GM12878 (cell line): Measurements from ENCODE around the gene ARPP21. TPM values are rescaled to one million over a fixed set of nuclear protein-coding genes. Genes with fewer than 3 reads are reported as not detected.

Experiments used
- ATAC-seq: fragments of 200-7000 bp; cut with Tn5 transposase; 3 replicates; pipeline ENCODE4 v1.9.1; 2020; ENCODE audit warnings: mild to moderate bottlenecking, moderate library complexity
- BruUV-seq: library from RNA; stranded (reverse); fragments of 400-500 nt; replicated peaks from 2 replicates; lab custom pipeline; 2021; lab: Mats Ljungman, UMichigan
- CTCF ChIA-PET: fragments of 300-600 bp; sonication (Branson Sonifier 250); formaldehyde crosslinking; extraction: SDS; loops from one replicate; lab custom pipeline; 2021; ENCODE audit warnings: inconsistent platforms; lab: Yijun Ruan, JAX
- POLR2A ChIA-PET: fragments of 350-600 bp; formaldehyde crosslinking; extraction: SDS; loops from one replicate; lab custom pipeline; 2021; ENCODE audit warnings: inconsistent platforms; lab: Charles Lee
- RAD21 ChIA-PET: fragments of 300-600 bp; sonication (Branson Sonifier 250); formaldehyde crosslinking; loops from one replicate; lab custom pipeline; 2023; ENCODE audit warnings: antibody characterized with exemption; ENCODE audit not compliant: unreplicated experiment; lab: Charles Lee
- SMC1A ChIA-PET: fragments of 300-600 bp; sonication (Branson Sonifier 250); formaldehyde crosslinking; loops from one replicate; lab custom pipeline; 2023; ENCODE audit not compliant: unreplicated experiment, uncharacterized antibody; lab: Charles Lee
- DNase-seq: peaks from one replicate; pipeline ENCODE4 v3.0.0-alpha.2; 2011; ENCODE audit warnings: low read depth, low spot score
- FAIRE-seq: peaks from 3 replicates; lab custom pipeline; 2011; peaks lifted over from hg19 to GRCh38; lab: Jason Lieb, UNC
- H2AFZ ChIP-seq: 2 replicates; pipeline ENCODE4 v1.6.0; 2011; ENCODE audit warnings: low read depth, low read length, control low read depth; ENCODE audit not compliant: control insufficient read depth
- H3K27ac ChIP-seq: 2 replicates; pipeline ENCODE4 v1.5.1; 2011; ENCODE audit warnings: control low read depth; ENCODE audit not compliant: control insufficient read depth, insufficient read depth
- H3K27me3 ChIP-seq, 2 experiments: replicated peaks in 1 of 2; 2 replicates each; pipeline versions ENCODE4 v1.6.0 to v1.6.1; 2011; ENCODE audit warnings: low read length in 1 of 2; ENCODE audit not compliant: control insufficient read depth in 2 of 2, insufficient read depth in 2 of 2
- H3K36me3 ChIP-seq, 2 experiments: 2 replicates each; pipeline ENCODE4 v1.5.1; 2011; ENCODE audit warnings: low read length in 1 of 2; ENCODE audit not compliant: control insufficient read depth in 2 of 2, insufficient read depth in 2 of 2
- H3K4me1 ChIP-seq: 2 replicates; pipeline ENCODE4 v1.6.1; 2011; ENCODE audit warnings: mild to moderate bottlenecking, low read length, moderate library complexity, mixed read lengths; ENCODE audit not compliant: control insufficient read depth, insufficient read depth
- H3K4me2 ChIP-seq: 2 replicates; pipeline ENCODE4 v1.6.0; 2011; ENCODE audit warnings: control low read depth; ENCODE audit not compliant: control insufficient read depth, insufficient read depth
- H3K4me3 ChIP-seq: fragments of 200-600 bp; sonication (generic); 2 replicates; pipeline ENCODE4 v1.5.1; 2016
- H3K79me2 ChIP-seq: 2 replicates; pipeline ENCODE4 v1.6.0; 2011; ENCODE audit warnings: low read length; ENCODE audit not compliant: control insufficient read depth, insufficient read depth
- H3K9ac ChIP-seq: 2 replicates; pipeline ENCODE4 v1.8.0; 2011; ENCODE audit warnings: low read length, control low read depth, mixed read lengths; ENCODE audit not compliant: control insufficient read depth, insufficient read depth
- H3K9me3 ChIP-seq: replicated peaks from 3 replicates; pipeline ENCODE4 v1.5.1; 2011; ENCODE audit warnings: mild to moderate bottlenecking, low read length; ENCODE audit not compliant: control insufficient read depth, insufficient read depth
- H4K20me1 ChIP-seq: 2 replicates; pipeline ENCODE4 v1.6.0; 2011; ENCODE audit not compliant: control insufficient read depth, insufficient read depth
- BACH1 ChIP-seq: fragments of 450-650 bp; IDR thresholded peaks from 2 replicates; pipeline ENCODE4 v1.6.1; 2017; ENCODE audit warnings: mild to moderate bottlenecking, borderline replicate concordance
- CHD2 ChIP-seq: IDR thresholded peaks from 2 replicates; pipeline ENCODE4 v1.6.1; 2011; ENCODE audit warnings: low read depth, low read length, improper control_type of control experiment, borderline replicate concordance
- CHD4 ChIP-seq: fragments of 200-600 bp; sonication (generic); IDR thresholded peaks from 2 replicates; pipeline ENCODE4 v1.6.1; 2016; ENCODE audit warnings: mild to moderate bottlenecking
- MEF2A ChIP-seq: IDR thresholded peaks from 2 replicates; pipeline ENCODE4 v1.6.1; 2011; ENCODE audit warnings: low read depth, mild to moderate bottlenecking, low read length, moderate library complexity; ENCODE audit not compliant: insufficient read depth
- SMARCA5 ChIP-seq: fragments of 450-650 bp; IDR thresholded peaks from 2 replicates; pipeline ENCODE4 v1.6.1; 2017; ENCODE audit warnings: mild to moderate bottlenecking
- SPI1 ChIP-seq: IDR thresholded peaks from 2 replicates; pipeline ENCODE4 v1.6.1; 2011; ENCODE audit warnings: low read depth, mild to moderate bottlenecking, low read length, moderate library complexity, borderline replicate concordance; ENCODE audit not compliant: insufficient read depth
- SREBF1 ChIP-seq: IDR thresholded peaks from 2 replicates; pipeline ENCODE4 v1.6.1; 2012; ENCODE audit warnings: mild to moderate bottlenecking, low read length
- SREBF2 ChIP-seq: IDR thresholded peaks from 2 replicates; pipeline ENCODE4 v1.6.1; 2012; ENCODE audit warnings: mild to moderate bottlenecking, low read length
- ZBED1 ChIP-seq: IDR thresholded peaks from 2 replicates; pipeline ENCODE4 v1.6.1; 2016; ENCODE audit warnings: borderline replicate concordance
- ZSCAN29 ChIP-seq: fragments of 450-650 bp; IDR thresholded peaks from 2 replicates; pipeline ENCODE4 v1.6.1; 2017; ENCODE audit warnings: mild to moderate bottlenecking, moderate library complexity
- in situ Hi-C: fragments of 300-500 bp; cut with MboI; formaldehyde crosslinking; loops from 9 replicates; pipeline ENCODE4 v1.14.3; 2018; ENCODE audit warnings: mixed read lengths
- intact Hi-C: fragments of 100-400 bp; cut with micrococcal nuclease; formaldehyde crosslinking; loops from one replicate; pipeline ENCODE4 v1.14.2; 2022; ENCODE audit not compliant: unreplicated experiment
- polyA plus RNA-seq, 11 experiments: library from polyadenylated mRNA; depleted of rRNA in 4 of 11; unstranded in 6 of 11; stranded (reverse) in 5 of 11; fragments of >200 nt; fragmentation: Nextera tagmentation in 4 of 11; fragmentation: Illumina TruSeq in 1 of 11; extraction: Ambion mirVana in 4 of 11; extraction: Trizol in 1 of 11; gene quantifications; 1 replicate in 1 of 11; 2 replicates in 10 of 11; pipeline versions ENCODE4 v1.2.1 to v1.2.3, GENCODE V29; 2011 to 2016; ENCODE audit warnings: inconsistent platforms in 2 of 11, missing spikeins in 2 of 11, low read depth in 1 of 11
- total RNA-seq, 4 experiments: library from RNA; depleted of rRNA in 3 of 4; stranded (reverse); fragments of >200 nt in 3 of 4; fragmentation: Illumina TruSeq in 1 of 4; extraction: Trizol in 1 of 4; gene quantifications; 2 replicates each; pipeline versions ENCODE4 v1.2.1 to v1.2.3, GENCODE V29; 2013 to 2021
- TF ChIP-seq, protein P1 (sequence below), 3 experiments: IDR thresholded peaks in 2 of 3; conservative IDR thresholded peaks in 1 of 3; 2 replicates each; pipeline ENCODE4 v1.5.1; 2011; ENCODE audit warnings: low read depth in 3 of 3, low read length in 3 of 3, mild to moderate bottlenecking in 3 of 3, control low read depth in 2 of 3, moderate library complexity in 2 of 3, inconsistent platforms in 1 of 3, mixed read lengths in 1 of 3; ENCODE audit not compliant: control insufficient read depth in 2 of 3, insufficient read depth in 1 of 3; ENCODE audit errors: extremely low read depth in 1 of 3
- TF ChIP-seq, protein P2 (sequence below): IDR thresholded peaks from 2 replicates; pipeline ENCODE4 v1.6.1; 2012; ENCODE audit warnings: mild to moderate bottlenecking, low read depth, low read length
- TF ChIP-seq, protein P3 (sequence below): fragments of 450-650 bp; IDR thresholded peaks from 2 replicates; pipeline ENCODE4 v1.6.1; 2016; ENCODE audit warnings: mild to moderate bottlenecking, moderate library complexity, borderline replicate concordance
- TF ChIP-seq, protein P4 (sequence below): fragments of 450-650 bp; IDR thresholded peaks from 2 replicates; pipeline ENCODE4 v1.6.1; 2017; ENCODE audit warnings: low read depth, mild to moderate bottlenecking, moderate library complexity

ARPP21 gene
- total and polyA plus RNA-seq, 10 of the 15 experiments (the other 5 are each of a cell fraction or from before 2014, with no cell fraction given) = not detected

DNA sequence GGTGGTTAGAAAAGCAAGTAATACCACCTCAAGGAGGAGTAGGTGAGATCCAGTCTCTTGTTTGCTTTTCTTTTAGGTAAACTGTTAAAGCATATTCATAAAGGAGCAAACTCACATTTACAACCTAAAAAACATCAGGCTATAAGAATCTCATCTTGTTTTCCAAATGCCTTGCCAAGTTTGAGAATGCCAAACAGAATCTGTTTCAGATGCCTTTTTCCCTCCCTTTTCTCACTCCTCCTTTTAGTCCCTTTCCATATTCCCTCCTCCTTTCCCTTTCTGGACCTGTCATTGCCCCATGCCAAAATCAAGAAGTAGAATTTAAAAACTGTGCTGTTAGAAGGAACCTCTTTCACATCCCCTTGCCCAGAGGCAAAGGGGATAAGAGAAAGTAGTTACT, 140.3 kb downstream of the ARPP21 start:
- H3K4me2 ChIP-seq = no peak overlapping the region
- RAD21 ChIA-PET = no interaction called here
- H3K27me3 ChIP-seq = no peaks in the 10 kb centered on the region
- POLR2A ChIA-PET = no interaction called here
- H2AFZ ChIP-seq = no peak overlapping the region
- no peak for FAIRE-seq
- no peaks in the 10 kb centered on the region for H3K9me3 ChIP-seq
- in situ Hi-C loops = no loop called here
- intact Hi-C loops = no loop called here
- CTCF ChIA-PET = no interaction called here
- no peak overlapping the region for H3K27ac ChIP-seq
- H3K36me3 ChIP-seq = no peaks in the 10 kb centered on the region
- no peak for DNase-seq
- no peak overlapping the region for H3K9ac ChIP-seq
- ATAC-seq = no peak
- no peaks in the 10 kb centered on the region for H4K20me1 ChIP-seq
- no peaks in the 10 kb centered on the region for H3K4me1 ChIP-seq
- no TSS peak for BruUV-seq
- H3K4me3 ChIP-seq = no peak overlapping the region
- no peaks in the 10 kb centered on the region for H3K79me2 ChIP-seq
- SMC1A ChIA-PET = no interaction called here
- TF ChIP-seq MEF2A = no peak
- TF ChIP-seq, protein P1, sequence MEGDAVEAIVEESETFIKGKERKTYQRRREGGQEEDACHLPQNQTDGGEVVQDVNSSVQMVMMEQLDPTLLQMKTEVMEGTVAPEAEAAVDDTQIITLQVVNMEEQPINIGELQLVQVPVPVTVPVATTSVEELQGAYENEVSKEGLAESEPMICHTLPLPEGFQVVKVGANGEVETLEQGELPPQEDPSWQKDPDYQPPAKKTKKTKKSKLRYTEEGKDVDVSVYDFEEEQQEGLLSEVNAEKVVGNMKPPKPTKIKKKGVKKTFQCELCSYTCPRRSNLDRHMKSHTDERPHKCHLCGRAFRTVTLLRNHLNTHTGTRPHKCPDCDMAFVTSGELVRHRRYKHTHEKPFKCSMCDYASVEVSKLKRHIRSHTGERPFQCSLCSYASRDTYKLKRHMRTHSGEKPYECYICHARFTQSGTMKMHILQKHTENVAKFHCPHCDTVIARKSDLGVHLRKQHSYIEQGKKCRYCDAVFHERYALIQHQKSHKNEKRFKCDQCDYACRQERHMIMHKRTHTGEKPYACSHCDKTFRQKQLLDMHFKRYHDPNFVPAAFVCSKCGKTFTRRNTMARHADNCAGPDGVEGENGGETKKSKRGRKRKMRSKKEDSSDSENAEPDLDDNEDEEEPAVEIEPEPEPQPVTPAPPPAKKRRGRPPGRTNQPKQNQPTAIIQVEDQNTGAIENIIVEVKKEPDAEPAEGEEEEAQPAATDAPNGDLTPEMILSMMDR (IDR thresholded peaks at IDR 0.05 in 2 of 3, conservative IDR thresholded peaks at IDR 0.05 in 1 of 3; ENCODE audit: control insufficient read depth in 2 of 3, extremely low read depth in 1 of 3, insufficient read depth in 1 of 3, low read depth in 3 of 3, low read length in 3 of 3) = no peak
- TF ChIP-seq CHD4 = no peak
- TF ChIP-seq, protein P2, sequence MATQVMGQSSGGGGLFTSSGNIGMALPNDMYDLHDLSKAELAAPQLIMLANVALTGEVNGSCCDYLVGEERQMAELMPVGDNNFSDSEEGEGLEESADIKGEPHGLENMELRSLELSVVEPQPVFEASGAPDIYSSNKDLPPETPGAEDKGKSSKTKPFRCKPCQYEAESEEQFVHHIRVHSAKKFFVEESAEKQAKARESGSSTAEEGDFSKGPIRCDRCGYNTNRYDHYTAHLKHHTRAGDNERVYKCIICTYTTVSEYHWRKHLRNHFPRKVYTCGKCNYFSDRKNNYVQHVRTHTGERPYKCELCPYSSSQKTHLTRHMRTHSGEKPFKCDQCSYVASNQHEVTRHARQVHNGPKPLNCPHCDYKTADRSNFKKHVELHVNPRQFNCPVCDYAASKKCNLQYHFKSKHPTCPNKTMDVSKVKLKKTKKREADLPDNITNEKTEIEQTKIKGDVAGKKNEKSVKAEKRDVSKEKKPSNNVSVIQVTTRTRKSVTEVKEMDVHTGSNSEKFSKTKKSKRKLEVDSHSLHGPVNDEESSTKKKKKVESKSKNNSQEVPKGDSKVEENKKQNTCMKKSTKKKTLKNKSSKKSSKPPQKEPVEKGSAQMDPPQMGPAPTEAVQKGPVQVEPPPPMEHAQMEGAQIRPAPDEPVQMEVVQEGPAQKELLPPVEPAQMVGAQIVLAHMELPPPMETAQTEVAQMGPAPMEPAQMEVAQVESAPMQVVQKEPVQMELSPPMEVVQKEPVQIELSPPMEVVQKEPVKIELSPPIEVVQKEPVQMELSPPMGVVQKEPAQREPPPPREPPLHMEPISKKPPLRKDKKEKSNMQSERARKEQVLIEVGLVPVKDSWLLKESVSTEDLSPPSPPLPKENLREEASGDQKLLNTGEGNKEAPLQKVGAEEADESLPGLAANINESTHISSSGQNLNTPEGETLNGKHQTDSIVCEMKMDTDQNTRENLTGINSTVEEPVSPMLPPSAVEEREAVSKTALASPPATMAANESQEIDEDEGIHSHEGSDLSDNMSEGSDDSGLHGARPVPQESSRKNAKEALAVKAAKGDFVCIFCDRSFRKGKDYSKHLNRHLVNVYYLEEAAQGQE = no peak
- TF ChIP-seq ZBED1 = no peak
- TF ChIP-seq CHD2 = no peak
- no peak for TF ChIP-seq SPI1
- no peak for TF ChIP-seq SREBF2
- no peak for TF ChIP-seq SREBF1
- TF ChIP-seq BACH1 = no peak
- TF ChIP-seq SMARCA5 = no peak
- TF ChIP-seq ZSCAN29 = no peak
- TF ChIP-seq, protein P3, sequence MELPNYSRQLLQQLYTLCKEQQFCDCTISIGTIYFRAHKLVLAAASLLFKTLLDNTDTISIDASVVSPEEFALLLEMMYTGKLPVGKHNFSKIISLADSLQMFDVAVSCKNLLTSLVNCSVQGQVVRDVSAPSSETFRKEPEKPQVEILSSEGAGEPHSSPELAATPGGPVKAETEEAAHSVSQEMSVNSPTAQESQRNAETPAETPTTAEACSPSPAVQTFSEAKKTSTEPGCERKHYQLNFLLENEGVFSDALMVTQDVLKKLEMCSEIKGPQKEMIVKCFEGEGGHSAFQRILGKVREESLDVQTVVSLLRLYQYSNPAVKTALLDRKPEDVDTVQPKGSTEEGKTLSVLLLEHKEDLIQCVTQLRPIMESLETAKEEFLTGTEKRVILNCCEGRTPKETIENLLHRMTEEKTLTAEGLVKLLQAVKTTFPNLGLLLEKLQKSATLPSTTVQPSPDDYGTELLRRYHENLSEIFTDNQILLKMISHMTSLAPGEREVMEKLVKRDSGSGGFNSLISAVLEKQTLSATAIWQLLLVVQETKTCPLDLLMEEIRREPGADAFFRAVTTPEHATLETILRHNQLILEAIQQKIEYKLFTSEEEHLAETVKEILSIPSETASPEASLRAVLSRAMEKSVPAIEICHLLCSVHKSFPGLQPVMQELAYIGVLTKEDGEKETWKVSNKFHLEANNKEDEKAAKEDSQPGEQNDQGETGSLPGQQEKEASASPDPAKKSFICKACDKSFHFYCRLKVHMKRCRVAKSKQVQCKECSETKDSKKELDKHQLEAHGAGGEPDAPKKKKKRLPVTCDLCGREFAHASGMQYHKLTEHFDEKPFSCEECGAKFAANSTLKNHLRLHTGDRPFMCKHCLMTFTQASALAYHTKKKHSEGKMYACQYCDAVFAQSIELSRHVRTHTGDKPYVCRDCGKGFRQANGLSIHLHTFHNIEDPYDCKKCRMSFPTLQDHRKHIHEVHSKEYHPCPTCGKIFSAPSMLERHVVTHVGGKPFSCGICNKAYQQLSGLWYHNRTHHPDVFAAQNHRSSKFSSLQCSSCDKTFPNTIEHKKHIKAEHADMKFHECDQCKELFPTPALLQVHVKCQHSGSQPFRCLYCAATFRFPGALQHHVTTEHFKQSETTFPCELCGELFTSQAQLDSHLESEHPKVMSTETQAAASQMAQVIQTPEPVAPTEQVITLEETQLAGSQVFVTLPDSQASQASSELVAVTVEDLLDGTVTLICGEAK = no peak
- TF ChIP-seq, protein P4, sequence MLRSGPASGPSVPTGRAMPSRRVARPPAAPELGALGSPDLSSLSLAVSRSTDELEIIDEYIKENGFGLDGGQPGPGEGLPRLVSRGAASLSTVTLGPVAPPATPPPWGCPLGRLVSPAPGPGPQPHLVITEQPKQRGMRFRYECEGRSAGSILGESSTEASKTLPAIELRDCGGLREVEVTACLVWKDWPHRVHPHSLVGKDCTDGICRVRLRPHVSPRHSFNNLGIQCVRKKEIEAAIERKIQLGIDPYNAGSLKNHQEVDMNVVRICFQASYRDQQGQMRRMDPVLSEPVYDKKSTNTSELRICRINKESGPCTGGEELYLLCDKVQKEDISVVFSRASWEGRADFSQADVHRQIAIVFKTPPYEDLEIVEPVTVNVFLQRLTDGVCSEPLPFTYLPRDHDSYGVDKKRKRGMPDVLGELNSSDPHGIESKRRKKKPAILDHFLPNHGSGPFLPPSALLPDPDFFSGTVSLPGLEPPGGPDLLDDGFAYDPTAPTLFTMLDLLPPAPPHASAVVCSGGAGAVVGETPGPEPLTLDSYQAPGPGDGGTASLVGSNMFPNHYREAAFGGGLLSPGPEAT = no peak
